Measurements from ENCODE around the gene FMN1. TPM values are rescaled to one million over a fixed set of nuclear protein-coding genes. Genes with fewer than 3 reads are reported as not detected.

Gene FMN1
- total and polyA plus RNA-seq, 10 donors, result 0.43 to 42.1 (median 8.6) TPM

GRCh38 chr15:32786906-32787305, 407.6 kb downstream of the FMN1 start:
- Histone ChIP-seq H3K4me1 (no peaks in the 10 kb centered on the region), H3K4me3 (no peak overlapping the region), H3K27ac (no peak overlapping the region), H3K9me3 (no peaks in the 10 kb centered on the region), H3K36me3 (no peaks in the 10 kb centered on the region), H3K27me3 (replicated peaks in 1 of 7) (peaks cover 0 to 6% (median 0%) of the 10 kb centered on the region in 7 donors)
- TF ChIP-seq POLR2A (IDR thresholded peaks at IDR 0.05) (no peak), POLR2AphosphoS5 (IDR thresholded peaks at IDR 0.05) (no peak)
- TF ChIP-seq, protein P1, sequence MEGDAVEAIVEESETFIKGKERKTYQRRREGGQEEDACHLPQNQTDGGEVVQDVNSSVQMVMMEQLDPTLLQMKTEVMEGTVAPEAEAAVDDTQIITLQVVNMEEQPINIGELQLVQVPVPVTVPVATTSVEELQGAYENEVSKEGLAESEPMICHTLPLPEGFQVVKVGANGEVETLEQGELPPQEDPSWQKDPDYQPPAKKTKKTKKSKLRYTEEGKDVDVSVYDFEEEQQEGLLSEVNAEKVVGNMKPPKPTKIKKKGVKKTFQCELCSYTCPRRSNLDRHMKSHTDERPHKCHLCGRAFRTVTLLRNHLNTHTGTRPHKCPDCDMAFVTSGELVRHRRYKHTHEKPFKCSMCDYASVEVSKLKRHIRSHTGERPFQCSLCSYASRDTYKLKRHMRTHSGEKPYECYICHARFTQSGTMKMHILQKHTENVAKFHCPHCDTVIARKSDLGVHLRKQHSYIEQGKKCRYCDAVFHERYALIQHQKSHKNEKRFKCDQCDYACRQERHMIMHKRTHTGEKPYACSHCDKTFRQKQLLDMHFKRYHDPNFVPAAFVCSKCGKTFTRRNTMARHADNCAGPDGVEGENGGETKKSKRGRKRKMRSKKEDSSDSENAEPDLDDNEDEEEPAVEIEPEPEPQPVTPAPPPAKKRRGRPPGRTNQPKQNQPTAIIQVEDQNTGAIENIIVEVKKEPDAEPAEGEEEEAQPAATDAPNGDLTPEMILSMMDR (IDR thresholded peaks at IDR 0.05 in 8 of 11, conservative IDR thresholded peaks at IDR 0.05 in 3 of 11), result no peak
- intact Hi-C loops (cut with DNase I; ENCODE audit: low total_unique reads), result no loop called here
- no peak for DNase-seq
- WGBS, 5 donors, result 81 to 94% (median 90%) methylated on average over 7 of the region's 7 CpGs

DNA sequence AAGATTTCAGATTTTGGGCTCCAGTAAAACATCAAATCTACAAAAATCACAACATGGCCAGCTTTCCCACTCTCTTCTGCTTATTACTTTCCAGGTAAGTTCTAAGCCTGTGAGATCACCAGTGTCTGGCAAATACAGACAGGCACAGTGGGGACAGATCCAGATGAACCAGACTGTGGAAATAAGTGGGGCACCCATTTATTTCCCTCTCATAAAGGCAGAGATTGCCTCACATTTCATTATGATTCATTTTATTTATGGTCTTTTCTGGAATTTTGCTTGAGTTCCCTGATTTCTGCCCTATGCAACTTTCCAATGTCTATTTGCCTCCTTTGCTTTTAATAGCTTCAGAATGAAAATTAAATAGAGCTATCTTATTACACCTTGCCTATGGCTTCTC, 409.9 kb downstream of the FMN1 start:
- no peaks in the 10 kb centered on the region for H3K36me3 ChIP-seq
- intact Hi-C loops (cut with DNase I; ENCODE audit: low total_unique reads), result no loop called here
- H3K9me3 ChIP-seq, result peaks cover 0 to 4% (median 0%) of the 10 kb centered on the region in 8 donors
- no peak for DNase-seq
- H3K4me3 ChIP-seq, result no peak overlapping the region
- no peaks in the 10 kb centered on the region for H3K4me1 ChIP-seq
- TF ChIP-seq, protein P1 (IDR thresholded peaks at IDR 0.05 in 8 of 11, conservative IDR thresholded peaks at IDR 0.05 in 3 of 11), result no peak
- peaks cover 0 to 12% (median 0%) of the 10 kb centered on the region in 7 donors for H3K27me3 ChIP-seq (replicated peaks in 1 of 7)
- H3K27ac ChIP-seq, result no peak overlapping the region

DNA sequence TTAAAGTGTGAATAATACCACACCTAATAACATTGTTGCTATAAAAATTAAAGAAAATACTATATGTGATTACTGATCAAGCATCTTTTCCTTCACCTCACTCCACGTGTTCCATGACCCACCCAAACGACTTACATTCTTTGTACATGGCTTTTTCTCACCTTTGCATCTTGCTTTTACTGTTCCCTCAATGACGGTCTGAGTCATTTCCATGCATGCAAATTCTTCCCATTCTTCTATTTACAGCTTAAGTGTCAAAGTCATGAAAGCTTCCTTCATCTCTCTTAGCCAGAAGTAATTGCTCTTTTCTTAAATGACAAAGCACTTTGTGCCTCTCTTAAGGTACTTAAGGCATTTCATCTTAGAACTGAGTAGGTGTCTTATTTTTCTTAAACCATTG, 412.7 kb downstream of the FMN1 start:
- no peak overlapping the region for H3K27ac ChIP-seq
- intact Hi-C loops (cut with DNase I; ENCODE audit: low total_unique reads), result no loop called here
- WGBS, 5 donors, result 62 to 70% (median 68%) methylated on average over 3 of the region's 3 CpGs

DNA sequence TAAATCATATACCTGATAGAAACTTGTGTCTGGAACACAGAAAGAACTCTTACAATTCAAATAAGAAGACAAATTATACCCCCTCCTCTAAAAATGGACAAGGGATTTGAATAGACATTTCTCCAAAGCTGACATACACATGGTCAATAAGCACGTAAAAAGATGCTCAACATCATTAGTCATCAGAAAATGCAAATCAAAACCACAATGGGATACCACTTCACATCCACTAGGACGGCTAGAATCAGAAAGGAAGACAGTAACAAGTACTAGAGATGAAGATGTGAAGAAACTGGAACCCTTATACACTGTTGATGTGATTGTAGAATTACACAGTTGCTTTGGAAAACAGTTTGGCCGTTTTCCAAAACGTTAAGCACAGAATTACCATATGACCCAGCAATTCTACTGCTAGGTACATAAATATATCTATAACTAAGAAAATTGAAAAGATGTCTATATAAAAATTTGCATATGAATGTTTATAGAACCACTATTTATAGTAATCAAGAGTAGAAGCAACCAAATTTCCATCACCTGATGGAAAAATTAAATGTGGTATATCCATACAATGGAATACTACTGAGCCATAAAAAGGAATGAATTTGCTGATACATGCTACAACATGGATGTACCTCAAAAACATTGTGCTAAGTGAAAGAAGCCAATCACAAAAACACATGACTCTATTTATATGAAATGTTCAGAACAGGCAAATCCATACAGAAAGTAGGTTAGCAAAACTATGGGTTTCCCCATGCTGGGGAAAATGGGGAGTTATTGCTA, 415.9 kb downstream of the FMN1 start:
- Histone ChIP-seq H3K27ac (no peak overlapping the region), H3K4me1 (no peaks in the 10 kb centered on the region), H3K4me3 (no peak overlapping the region), H3K36me3 (peaks cover 0 to 6% (median 0%) of the 10 kb centered on the region in 6 donors), H3K27me3 (replicated peaks in 1 of 7) (peaks cover 0 to 12% (median 0%) of the 10 kb centered on the region in 7 donors), H3K9me3 (peaks cover 0 to 18% (median 10%) of the 10 kb centered on the region in 8 donors)
- no peak for TF ChIP-seq POLR2AphosphoS5 (IDR thresholded peaks at IDR 0.05)
- TF ChIP-seq, protein P1 (IDR thresholded peaks at IDR 0.05 in 8 of 11, conservative IDR thresholded peaks at IDR 0.05 in 3 of 11), result no peak
- TF ChIP-seq POLR2A (IDR thresholded peaks at IDR 0.05), result no peak
- no peak for DNase-seq
- intact Hi-C loops (cut with DNase I; ENCODE audit: low total_unique reads), result no loop called here
- 78 to 87% (median 85%) methylated on average over 4 of the region's 4 CpGs for WGBS, 5 donors

More for the DNA sequence above, 412.7 kb downstream of the FMN1 start:
- peaks cover 0 to 18% (median 10%) of the 10 kb centered on the region in 8 donors for H3K9me3 ChIP-seq
- DNase-seq, result no peak
- no peak for TF ChIP-seq POLR2AphosphoS5 (IDR thresholded peaks at IDR 0.05)
- TF ChIP-seq, protein P1 (IDR thresholded peaks at IDR 0.05 in 8 of 11, conservative IDR thresholded peaks at IDR 0.05 in 3 of 11), result no peak
- TF ChIP-seq POLR2A (IDR thresholded peaks at IDR 0.05), result no peak
- H3K27me3 ChIP-seq (replicated peaks in 1 of 7), result peaks cover 0 to 12% (median 0%) of the 10 kb centered on the region in 7 donors
- no peak overlapping the region for H3K4me3 ChIP-seq
- H3K4me1 ChIP-seq, result no peaks in the 10 kb centered on the region
- no peaks in the 10 kb centered on the region for H3K36me3 ChIP-seq
